ENCODE results near the gene HK2. TPM values are rescaled to one million over a fixed set of nuclear protein-coding genes. Genes with fewer than 3 reads are reported as not detected.
"Not testable (repeated sequence)": the region's sequence is repeated elsewhere in the genome, so short reads cannot be mapped to it uniquely, and the experiment has no call there.

Gene HK2
- 1 to 10 TPM; 1.3 to 9.2 TPM for total RNA-seq

DNA sequence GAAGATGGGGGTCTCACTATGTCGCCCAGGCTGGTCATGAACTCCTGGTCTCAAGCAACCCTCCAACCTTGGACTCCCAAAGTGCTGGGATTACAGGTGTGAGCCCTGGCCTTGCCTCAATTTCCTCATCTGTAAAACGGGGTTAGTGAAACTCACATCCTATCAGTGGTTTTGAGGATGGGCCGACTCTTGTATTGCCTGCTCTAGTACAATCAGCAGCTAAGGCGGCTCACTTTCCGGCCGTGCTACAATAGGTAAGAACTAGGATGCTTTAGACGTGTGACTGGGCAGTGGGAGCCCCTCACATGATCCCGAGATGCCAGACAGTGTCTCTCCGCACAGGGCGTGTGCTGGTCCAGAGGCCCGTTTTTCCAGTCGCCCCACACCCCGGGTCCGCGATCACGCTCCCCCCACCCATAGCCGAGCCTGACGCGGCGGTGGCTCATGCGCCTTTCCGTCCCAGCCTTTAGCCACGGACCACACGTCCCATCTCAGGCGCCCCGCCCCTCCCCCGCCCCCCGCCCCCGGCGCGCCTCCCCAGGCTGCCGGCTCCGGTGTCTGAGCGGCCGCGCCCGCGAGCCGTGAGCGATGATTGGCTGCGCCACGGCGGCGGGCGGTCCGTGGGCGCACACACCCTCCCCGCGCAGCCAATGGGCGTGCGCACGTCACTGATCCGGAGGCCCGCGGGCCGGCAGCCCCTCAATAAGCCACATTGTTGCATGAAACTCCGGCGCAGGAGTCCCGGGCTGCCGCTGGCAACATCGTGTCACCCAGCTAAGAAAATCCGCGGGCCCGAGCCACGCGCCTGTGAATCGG lies at the start of gene HK2:
TSS of gene HK2 (plus strand) at position 710 of the 816 bp plus-strand sequence. CDS start 454 bp downstream, outside the sequence.
- Histone ChIP-seq H3K9me3 (no peaks in the 10 kb centered on the region), H3K27me3 (no peaks in the 10 kb centered on the region), H3K4me1 (peaks cover 29% of the 10 kb centered on the region), H3K27ac (peak within 1 kb of the TSS in 3 of 4 donors; percentile 37 to 70 (median 58)), H3K36me3 (replicated peaks in 1 of 2; ENCODE audit: insufficient read depth in 1 of 2, low read depth in 2 of 2) (no peaks in the 10 kb centered on the region), H3K4me3 (peak within 1 kb of the TSS; percentile 41 to 68)
- peak; percentile 74 to 88 (median 80) for DNase-seq
- ATAC-seq: peak; percentile 94
- intact Hi-C loops (cut with DNase I): no loop called here
- TF ChIP-seq POLR2A (IDR thresholded peaks at IDR 0.05): peak in 2 of 3 donors; percentile 66 to 68
- TF ChIP-seq, protein P1, sequence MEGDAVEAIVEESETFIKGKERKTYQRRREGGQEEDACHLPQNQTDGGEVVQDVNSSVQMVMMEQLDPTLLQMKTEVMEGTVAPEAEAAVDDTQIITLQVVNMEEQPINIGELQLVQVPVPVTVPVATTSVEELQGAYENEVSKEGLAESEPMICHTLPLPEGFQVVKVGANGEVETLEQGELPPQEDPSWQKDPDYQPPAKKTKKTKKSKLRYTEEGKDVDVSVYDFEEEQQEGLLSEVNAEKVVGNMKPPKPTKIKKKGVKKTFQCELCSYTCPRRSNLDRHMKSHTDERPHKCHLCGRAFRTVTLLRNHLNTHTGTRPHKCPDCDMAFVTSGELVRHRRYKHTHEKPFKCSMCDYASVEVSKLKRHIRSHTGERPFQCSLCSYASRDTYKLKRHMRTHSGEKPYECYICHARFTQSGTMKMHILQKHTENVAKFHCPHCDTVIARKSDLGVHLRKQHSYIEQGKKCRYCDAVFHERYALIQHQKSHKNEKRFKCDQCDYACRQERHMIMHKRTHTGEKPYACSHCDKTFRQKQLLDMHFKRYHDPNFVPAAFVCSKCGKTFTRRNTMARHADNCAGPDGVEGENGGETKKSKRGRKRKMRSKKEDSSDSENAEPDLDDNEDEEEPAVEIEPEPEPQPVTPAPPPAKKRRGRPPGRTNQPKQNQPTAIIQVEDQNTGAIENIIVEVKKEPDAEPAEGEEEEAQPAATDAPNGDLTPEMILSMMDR (IDR thresholded peaks at IDR 0.05): no peak
- 5 to 50% methylated on average over 2 to 67 of the region's 67 CpGs for WGBS, 2 donors

DNA sequence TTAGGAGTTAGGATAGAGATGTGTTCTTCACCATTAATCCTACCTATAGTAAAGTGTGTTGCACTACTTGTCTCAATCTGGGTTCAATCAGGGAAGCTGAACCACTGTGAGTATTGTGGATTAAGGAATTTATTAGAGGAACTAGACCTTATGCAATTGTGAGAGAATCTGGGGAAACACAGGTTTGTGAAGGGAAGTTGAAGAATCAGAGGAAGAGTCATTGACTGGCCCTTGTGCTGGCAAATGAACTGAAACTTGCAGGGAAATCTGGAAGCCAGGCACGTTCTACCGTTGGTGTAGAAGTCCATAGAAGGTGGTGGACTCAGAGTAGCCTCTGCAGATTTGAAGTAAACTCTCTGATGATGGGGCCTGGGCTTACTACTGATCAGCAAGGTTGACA lies 44.7 kb upstream of the HK2 start:
- intact Hi-C loops (cut with DNase I): no loop called here
- Histone ChIP-seq H3K36me3 (replicated peaks in 1 of 2; ENCODE audit: insufficient read depth in 1 of 2, low read depth in 2 of 2) (no peaks in the 10 kb centered on the region), H3K27ac (no peak overlapping the region), H3K4me1 (no peaks in the 10 kb centered on the region), H3K9me3 (no peaks in the 10 kb centered on the region), H3K27me3 (no peaks in the 10 kb centered on the region), H3K4me3 (no peak overlapping the region)
- DNase-seq (peak in 1 of 4 donors; percentile 18), ATAC-seq (no peak)
- WGBS, 2 donors: 45 to 67% methylated on average over 2 of the region's 2 CpGs
- no peak for TF ChIP-seq POLR2A (IDR thresholded peaks at IDR 0.05)
- TF ChIP-seq, protein P1 (IDR thresholded peaks at IDR 0.05): no peak

- H3K36me3 ChIP-seq (replicated peaks in 1 of 2; ENCODE audit: insufficient read depth in 1 of 2, low read depth in 2 of 2): no peaks in the 10 kb centered on the region
- 77 to 81% methylated on average over 4 to 5 of the region's 5 CpGs for WGBS, 2 donors
- DNase-seq (no peak), ATAC-seq (no peak)
- TF ChIP-seq POLR2A (IDR thresholded peaks at IDR 0.05): no peak
- TF ChIP-seq, protein P1 (IDR thresholded peaks at IDR 0.05): no peak
- H3K4me3 ChIP-seq: no peak overlapping the region
- no peaks in the 10 kb centered on the region for H3K9me3 ChIP-seq
- H3K27me3 ChIP-seq: no peaks in the 10 kb centered on the region
- intact Hi-C loops (cut with DNase I): no loop called here
- H3K4me1 ChIP-seq: no peaks in the 10 kb centered on the region
- H3K27ac ChIP-seq: no peak overlapping the region
Observed at GRCh38 chr2:74792282-74792681, 41.6 kb upstream of the HK2 start.

- H3K4me1 ChIP-seq; H3K36me3 ChIP-seq (replicated peaks in 1 of 2; ENCODE audit: insufficient read depth in 1 of 2, low read depth in 2 of 2); H3K4me3 ChIP-seq; DNase-seq; H3K9me3 ChIP-seq; intact Hi-C loops (cut with DNase I); H3K27ac ChIP-seq; H3K27me3 ChIP-seq; ATAC-seq: not testable (repeated sequence)
- 80% methylated on average over 1 of the region's 2 CpGs; no CpG with 5 or more reads in 1 of the 2 donors for WGBS, 2 donors
Observed at GRCh38 chr2:74794878-74795277, 39.0 kb upstream of the HK2 start.

DNA sequence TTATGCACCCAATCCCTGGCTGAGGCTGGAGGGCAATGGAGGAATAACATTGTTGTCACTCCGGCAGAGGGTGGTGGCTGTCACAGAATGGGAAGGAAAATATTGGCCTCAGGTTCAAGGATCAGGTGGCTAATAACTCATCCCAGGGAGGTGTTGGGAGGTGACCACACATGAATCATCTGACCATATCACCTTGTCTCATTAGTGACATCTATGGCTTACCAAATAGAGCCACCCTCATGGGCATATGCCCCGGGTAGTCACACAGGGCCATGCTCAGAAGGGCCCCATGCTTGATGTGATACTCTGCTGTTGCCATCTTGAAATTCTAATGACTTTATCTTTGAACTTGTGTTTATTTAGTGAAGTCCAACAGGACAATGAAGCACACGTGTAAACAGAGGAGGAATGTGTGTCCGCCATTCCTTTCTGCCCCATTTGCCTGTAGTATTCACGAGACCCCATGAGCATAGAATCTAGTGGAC lies 27.5 kb upstream of the HK2 start:
- Histone ChIP-seq H3K9me3 (no peaks in the 10 kb centered on the region), H3K27me3 (no peaks in the 10 kb centered on the region), H3K36me3 (replicated peaks in 1 of 2; ENCODE audit: insufficient read depth in 1 of 2, low read depth in 2 of 2) (no peaks in the 10 kb centered on the region), H3K27ac (no peak overlapping the region), H3K4me3 (no peak overlapping the region), H3K4me1 (no peaks in the 10 kb centered on the region)
- TF ChIP-seq, protein P1 (IDR thresholded peaks at IDR 0.05): no peak
- TF ChIP-seq POLR2A (IDR thresholded peaks at IDR 0.05): no peak
- intact Hi-C loops (cut with DNase I): no loop called here
- ATAC-seq (no peak), DNase-seq (no peak)
- WGBS, 2 donors: 74 to 79% methylated on average over 5 of the region's 5 CpGs
